Measurements from ENCODE around the gene SDHAF4.

SDHAF4 gene

GRCh38 chr6:70633870-70634269 lies 67.1 kb downstream of the SDHAF4 start:
- Histone ChIP-seq H3K79me2 (ENCODE audit: insufficient read depth, low read length) (no peaks in the 10 kb centered on the region), H3F3A (ENCODE audit: insufficient read depth, low read length) (no peaks in the 10 kb centered on the region), H3K36me3 (ENCODE audit: insufficient read depth, low read length) (no peaks in the 10 kb centered on the region), H3K27ac (ENCODE audit: low read depth, low read length, poor library complexity, severe bottlenecking) (no peak overlapping the region), H3K9me2 (ENCODE audit: low read depth, low read length) (no peaks in the 10 kb centered on the region), H3K9me3 (ENCODE audit: low read length) (no peaks in the 10 kb centered on the region), H3K4me1 (ENCODE audit: insufficient read depth, low read length, severe bottlenecking) (no peaks in the 10 kb centered on the region), H3K4me2 (ENCODE audit: low read length) (no peak overlapping the region), H4K20me1 (ENCODE audit: insufficient read depth, low read length) (no peaks in the 10 kb centered on the region), H3K27me3 (ENCODE audit: insufficient read depth, low read length) (no peaks in the 10 kb centered on the region), H2AFZ (ENCODE audit: low read length) (no peak overlapping the region), H3K4me3 (ENCODE audit: low read depth, low read length, poor library complexity, severe bottlenecking) (no peak overlapping the region), H3K9ac (ENCODE audit: low read length) (no peak overlapping the region)
- TF ChIP-seq EZH2 (IDR thresholded peaks at IDR 0.05; ENCODE audit: borderline replicate concordance, low read length): no peak
- TF ChIP-seq CTCF (IDR thresholded peaks at IDR 0.05; ENCODE audit: low read length): no peak

GRCh38 chr6:70636596-70636995 lies 69.9 kb downstream of the SDHAF4 start:
- H3K4me3 ChIP-seq (ENCODE audit: low read depth, low read length, poor library complexity, severe bottlenecking): no peak overlapping the region
- no peaks in the 10 kb centered on the region for H3K9me3 ChIP-seq (ENCODE audit: low read length)
- H2AFZ ChIP-seq (ENCODE audit: low read length): no peak overlapping the region
- H3K27me3 ChIP-seq (ENCODE audit: insufficient read depth, low read length): no peaks in the 10 kb centered on the region
- H3K9ac ChIP-seq (ENCODE audit: low read length): no peak overlapping the region
- no peaks in the 10 kb centered on the region for H3K4me1 ChIP-seq (ENCODE audit: insufficient read depth, low read length, severe bottlenecking)
- no peaks in the 10 kb centered on the region for H4K20me1 ChIP-seq (ENCODE audit: insufficient read depth, low read length)
- no peak overlapping the region for H3K4me2 ChIP-seq (ENCODE audit: low read length)
- no peaks in the 10 kb centered on the region for H3K36me3 ChIP-seq (ENCODE audit: insufficient read depth, low read length)
- H3K27ac ChIP-seq (ENCODE audit: low read depth, low read length, poor library complexity, severe bottlenecking): no peak overlapping the region
- H3F3A ChIP-seq (ENCODE audit: insufficient read depth, low read length): no peaks in the 10 kb centered on the region
- no peaks in the 10 kb centered on the region for H3K9me2 ChIP-seq (ENCODE audit: low read depth, low read length)
- no peak for TF ChIP-seq CTCF (IDR thresholded peaks at IDR 0.05; ENCODE audit: low read length)
- no peak for TF ChIP-seq EZH2 (IDR thresholded peaks at IDR 0.05; ENCODE audit: borderline replicate concordance, low read length)
- H3K79me2 ChIP-seq (ENCODE audit: insufficient read depth, low read length): no peaks in the 10 kb centered on the region

DNA sequence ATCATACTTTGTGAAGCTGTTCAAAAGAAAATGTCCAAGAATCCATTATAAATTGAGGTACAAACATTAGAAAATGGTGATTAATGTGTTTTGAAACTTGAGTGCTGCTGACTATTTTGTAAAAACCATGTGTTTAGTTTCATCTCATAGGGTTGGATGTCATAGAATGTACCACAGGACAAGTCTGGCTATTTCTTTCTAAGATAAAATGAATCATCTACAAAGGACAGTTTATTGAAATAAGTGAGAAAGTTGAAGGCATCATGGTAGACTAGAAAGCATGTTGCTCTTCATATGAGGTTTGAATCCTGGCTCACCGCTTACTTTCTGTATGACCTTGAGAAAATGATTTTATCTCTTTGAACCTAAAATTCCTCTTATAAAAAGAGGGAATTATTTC lies 71.7 kb downstream of the SDHAF4 start:
- H3F3A ChIP-seq (ENCODE audit: insufficient read depth, low read length): no peaks in the 10 kb centered on the region
- H3K4me2 ChIP-seq (ENCODE audit: low read length): no peak overlapping the region
- H2AFZ ChIP-seq (ENCODE audit: low read length): no peak overlapping the region
- H3K36me3 ChIP-seq (ENCODE audit: insufficient read depth, low read length): no peaks in the 10 kb centered on the region
- H3K9ac ChIP-seq (ENCODE audit: low read length): no peak overlapping the region
- no peak overlapping the region for H3K27ac ChIP-seq (ENCODE audit: low read depth, low read length, poor library complexity, severe bottlenecking)
- no peaks in the 10 kb centered on the region for H3K4me1 ChIP-seq (ENCODE audit: insufficient read depth, low read length, severe bottlenecking)
- H4K20me1 ChIP-seq (ENCODE audit: insufficient read depth, low read length): no peaks in the 10 kb centered on the region
- TF ChIP-seq CTCF (IDR thresholded peaks at IDR 0.05; ENCODE audit: low read length) (no peak), EZH2 (IDR thresholded peaks at IDR 0.05; ENCODE audit: borderline replicate concordance, low read length) (no peak)
- H3K27me3 ChIP-seq (ENCODE audit: insufficient read depth, low read length): no peaks in the 10 kb centered on the region
- no peak overlapping the region for H3K4me3 ChIP-seq (ENCODE audit: low read depth, low read length, poor library complexity, severe bottlenecking)
- no peaks in the 10 kb centered on the region for H3K9me3 ChIP-seq (ENCODE audit: low read length)
- no peaks in the 10 kb centered on the region for H3K9me2 ChIP-seq (ENCODE audit: low read depth, low read length)
- no peaks in the 10 kb centered on the region for H3K79me2 ChIP-seq (ENCODE audit: insufficient read depth, low read length)

Data from OCI-LY1 (cell line).